ENCODE measurements around the gene SEMA4D.

Gene SEMA4D

DNA sequence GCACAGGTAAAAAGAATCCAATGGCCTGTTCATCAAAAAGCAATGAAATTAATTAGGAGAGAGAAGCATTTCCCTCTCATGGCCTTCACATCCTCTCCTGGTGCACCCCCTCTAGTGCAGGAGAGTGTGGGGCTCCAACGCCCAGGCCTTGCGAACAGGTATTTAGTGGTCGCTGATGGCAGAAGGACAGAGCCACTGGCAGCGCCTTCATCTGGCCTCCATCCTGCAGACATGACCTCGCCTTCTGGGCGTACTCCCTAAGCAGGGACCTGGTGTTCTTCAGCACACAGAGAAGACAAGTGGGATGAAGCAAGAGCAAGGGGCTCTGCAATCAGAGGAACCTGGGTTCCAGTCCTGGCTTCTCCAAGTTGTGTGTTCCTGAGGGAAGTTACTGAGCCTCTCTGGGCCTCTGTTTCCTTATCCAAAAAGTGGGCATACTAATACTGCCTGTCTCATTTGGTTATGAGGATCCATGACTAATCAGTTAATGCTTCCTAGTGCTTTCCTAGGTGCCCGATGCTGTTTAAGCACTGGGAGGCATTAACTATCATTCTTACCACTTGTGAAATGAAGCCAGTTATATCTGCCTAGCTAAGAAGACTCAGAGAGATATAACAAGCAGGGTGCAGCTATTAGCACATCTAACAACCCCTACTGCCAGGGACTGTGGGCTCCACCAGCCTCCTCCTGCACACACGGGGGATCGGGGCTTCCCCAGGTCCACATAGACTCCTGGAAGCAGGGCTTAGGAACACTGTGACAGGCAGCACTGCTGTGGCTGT lies 77.3 kb downstream of the SEMA4D start:
- TF ChIP-seq, protein P1, sequence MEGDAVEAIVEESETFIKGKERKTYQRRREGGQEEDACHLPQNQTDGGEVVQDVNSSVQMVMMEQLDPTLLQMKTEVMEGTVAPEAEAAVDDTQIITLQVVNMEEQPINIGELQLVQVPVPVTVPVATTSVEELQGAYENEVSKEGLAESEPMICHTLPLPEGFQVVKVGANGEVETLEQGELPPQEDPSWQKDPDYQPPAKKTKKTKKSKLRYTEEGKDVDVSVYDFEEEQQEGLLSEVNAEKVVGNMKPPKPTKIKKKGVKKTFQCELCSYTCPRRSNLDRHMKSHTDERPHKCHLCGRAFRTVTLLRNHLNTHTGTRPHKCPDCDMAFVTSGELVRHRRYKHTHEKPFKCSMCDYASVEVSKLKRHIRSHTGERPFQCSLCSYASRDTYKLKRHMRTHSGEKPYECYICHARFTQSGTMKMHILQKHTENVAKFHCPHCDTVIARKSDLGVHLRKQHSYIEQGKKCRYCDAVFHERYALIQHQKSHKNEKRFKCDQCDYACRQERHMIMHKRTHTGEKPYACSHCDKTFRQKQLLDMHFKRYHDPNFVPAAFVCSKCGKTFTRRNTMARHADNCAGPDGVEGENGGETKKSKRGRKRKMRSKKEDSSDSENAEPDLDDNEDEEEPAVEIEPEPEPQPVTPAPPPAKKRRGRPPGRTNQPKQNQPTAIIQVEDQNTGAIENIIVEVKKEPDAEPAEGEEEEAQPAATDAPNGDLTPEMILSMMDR (IDR thresholded peaks at IDR 0.05; ENCODE audit: unreplicated experiment in 3 of 3), result no peak
- Mint-ChIP-seq H3K36me3 (ENCODE audit: low read depth) (no peaks in the 10 kb centered on the region), H3K27ac (peak overlapping the region in 2 of 3 experiments; percentile 26 to 56), H3K27me3 (ENCODE audit: low read depth) (no peaks in the 10 kb centered on the region), H3K4me1 (peaks cover 18% of the 10 kb centered on the region), H3K4me3 (no peak overlapping the region), H3K9me3 (no peaks in the 10 kb centered on the region)

DNA sequence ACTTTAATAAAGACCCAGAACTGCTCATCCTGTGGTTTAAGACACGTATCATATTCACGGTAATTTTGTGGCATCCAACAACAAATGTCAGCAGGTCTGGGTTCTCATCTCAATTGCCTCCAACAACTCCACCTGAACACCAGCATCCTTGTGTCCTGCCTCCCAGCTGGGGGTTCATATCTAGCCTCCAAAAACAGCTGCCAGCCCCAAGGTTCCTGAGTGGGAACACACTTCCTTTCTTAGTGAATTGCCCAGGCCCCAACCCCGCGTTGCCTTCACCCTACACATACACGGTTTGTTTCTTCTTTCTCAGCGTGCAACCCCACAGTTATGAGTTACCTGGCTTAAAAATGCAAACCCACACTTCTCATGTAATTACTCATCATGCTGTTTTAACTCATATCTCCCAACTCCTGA lies 77.9 kb downstream of the SEMA4D start:
- H3K4me1 Mint-ChIP-seq, result peaks cover 18% of the 10 kb centered on the region
- H3K4me3 Mint-ChIP-seq, result no peak overlapping the region
- peak overlapping the region in 2 of 3 experiments; percentile 26 to 56 for H3K27ac Mint-ChIP-seq
- H3K27me3 Mint-ChIP-seq (ENCODE audit: low read depth), result no peaks in the 10 kb centered on the region
- H3K9me3 Mint-ChIP-seq, result no peaks in the 10 kb centered on the region
- H3K36me3 Mint-ChIP-seq (ENCODE audit: low read depth), result no peaks in the 10 kb centered on the region
- TF ChIP-seq, protein P1 (IDR thresholded peaks at IDR 0.05; ENCODE audit: unreplicated experiment in 3 of 3), result no peak

DNA sequence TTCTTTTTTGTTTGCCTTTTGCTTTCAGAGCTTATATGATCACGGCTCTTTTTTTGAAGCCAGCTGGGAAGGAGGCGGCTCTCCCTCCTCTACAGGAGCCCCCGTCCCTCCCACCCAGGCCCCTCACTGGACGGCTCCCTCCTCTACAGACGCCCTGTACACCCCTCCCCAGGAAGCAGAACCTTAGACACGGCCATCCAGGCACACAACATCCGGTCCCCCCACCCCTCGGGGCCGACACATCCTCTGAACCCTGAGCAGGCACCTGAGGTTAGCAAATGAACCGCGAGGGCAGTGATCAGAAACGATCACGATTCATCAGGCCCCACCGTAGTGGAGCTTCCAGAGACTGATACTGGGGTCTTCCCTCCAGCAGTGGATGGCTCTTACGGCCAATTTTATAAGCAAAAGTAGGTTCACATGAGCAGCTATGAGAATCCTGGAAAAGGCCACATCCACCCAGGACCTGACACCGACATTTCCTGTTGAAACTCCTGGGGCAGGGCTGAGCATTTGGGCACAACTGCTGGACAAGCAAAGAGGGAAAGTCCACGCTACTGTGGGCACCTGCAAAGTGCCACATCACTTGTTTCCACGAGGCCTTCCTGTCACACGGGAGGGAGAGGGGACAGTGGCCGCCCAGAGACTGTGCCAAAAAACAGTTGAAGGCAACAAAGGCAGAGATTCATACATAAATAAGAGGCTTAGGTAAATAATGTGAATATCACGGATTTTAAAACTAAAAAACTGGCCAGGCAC lies 78.9 kb downstream of the SEMA4D start:
- TF ChIP-seq, protein P1 (IDR thresholded peaks at IDR 0.05; ENCODE audit: unreplicated experiment in 3 of 3), result no peak
- peak overlapping the region; percentile 50 to 85 (median 58) for H3K27ac Mint-ChIP-seq
- peaks cover 18% of the 10 kb centered on the region for H3K4me1 Mint-ChIP-seq
- H3K9me3 Mint-ChIP-seq, result no peaks in the 10 kb centered on the region
- peak overlapping the region in 1 of 3 experiments; percentile 28 for H3K4me3 Mint-ChIP-seq
- H3K27me3 Mint-ChIP-seq (ENCODE audit: low read depth), result no peaks in the 10 kb centered on the region
- no peaks in the 10 kb centered on the region for H3K36me3 Mint-ChIP-seq (ENCODE audit: low read depth)

DNA sequence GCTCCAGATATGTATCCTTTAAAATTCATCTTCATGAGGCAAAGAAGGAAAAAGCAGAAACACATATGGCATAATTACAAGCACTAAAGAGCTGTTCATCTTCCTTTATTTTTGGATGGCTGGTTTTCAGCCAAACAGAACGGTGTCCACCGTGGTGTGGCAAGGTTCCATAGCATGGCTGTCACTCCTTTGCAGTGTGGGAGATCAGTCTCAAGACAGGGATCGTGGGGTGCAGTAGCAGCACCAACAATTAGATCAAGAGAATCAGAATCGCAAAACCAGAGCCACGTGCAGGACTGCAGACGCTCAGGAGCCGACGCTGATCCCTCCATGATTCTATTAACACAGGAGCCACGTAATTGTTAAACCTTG lies 79.5 kb downstream of the SEMA4D start:
- TF ChIP-seq, protein P1 (IDR thresholded peaks at IDR 0.05; ENCODE audit: unreplicated experiment in 3 of 3), result no peak
- Mint-ChIP-seq H3K36me3 (ENCODE audit: low read depth) (no peaks in the 10 kb centered on the region), H3K9me3 (no peaks in the 10 kb centered on the region), H3K27me3 (ENCODE audit: low read depth) (no peaks in the 10 kb centered on the region), H3K27ac (peak overlapping the region; percentile 43 to 64 (median 50)), H3K4me1 (peaks cover 21% of the 10 kb centered on the region), H3K4me3 (peak overlapping the region in 2 of 3 experiments; percentile 3 to 53)

DNA sequence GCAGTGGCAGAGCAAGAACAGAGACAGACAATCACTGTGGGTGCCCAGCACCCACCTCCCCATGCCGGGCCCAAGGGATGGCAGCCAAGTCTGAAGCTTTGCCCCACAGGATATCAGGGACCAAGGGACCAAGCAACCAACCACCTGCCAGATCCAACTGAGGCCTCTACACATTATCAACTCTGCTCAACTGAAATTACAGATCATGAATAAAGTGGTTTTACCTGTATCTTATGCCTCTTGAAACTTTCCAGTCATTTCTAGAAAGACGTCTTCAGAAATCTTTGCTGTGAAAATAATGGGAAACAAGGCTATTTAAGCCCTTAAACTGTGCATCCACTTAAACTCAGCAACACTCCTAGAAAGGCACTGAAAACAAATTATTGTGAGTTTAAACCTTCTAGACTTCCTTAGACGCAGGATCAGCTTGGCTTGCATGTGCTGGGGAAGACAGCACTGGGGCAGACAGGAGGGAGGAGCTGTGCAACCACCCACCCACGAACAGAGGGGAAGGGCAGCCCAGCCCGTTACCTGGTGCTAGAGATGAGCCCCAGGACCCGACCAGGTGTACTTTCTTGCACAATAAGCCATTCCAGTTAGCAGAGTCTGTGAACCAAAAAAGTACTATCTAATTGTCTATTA lies 80.0 kb downstream of the SEMA4D start:
- Mint-ChIP-seq H3K9me3 (no peaks in the 10 kb centered on the region), H3K36me3 (ENCODE audit: low read depth) (no peaks in the 10 kb centered on the region), H3K27me3 (ENCODE audit: low read depth) (no peaks in the 10 kb centered on the region), H3K4me1 (peaks cover 23% of the 10 kb centered on the region), H3K4me3 (no peak overlapping the region), H3K27ac (peak overlapping the region; percentile 43 to 64 (median 50))
- TF ChIP-seq, protein P1 (IDR thresholded peaks at IDR 0.05; ENCODE audit: unreplicated experiment in 3 of 3), result no peak
